HG02642 (cell line): ENCODE results near the gene ITSN2.
A peak's percentile ranks its signal among the peaks of the same experiment; 100 is the strongest.
"Not testable (repeated sequence)": the region's sequence is repeated elsewhere in the genome, so short reads cannot be mapped to it uniquely, and the experiment has no call there.

ENCODE experiments used
- ATAC-seq: cut with Tn5 transposase; IDR thresholded peaks from one replicate; pipeline ENCODE4 v1.9.1; 2021; ENCODE audit warnings: mild to moderate bottlenecking; ENCODE audit not compliant: unreplicated experiment, poor library complexity

Gene ITSN2

DNA sequence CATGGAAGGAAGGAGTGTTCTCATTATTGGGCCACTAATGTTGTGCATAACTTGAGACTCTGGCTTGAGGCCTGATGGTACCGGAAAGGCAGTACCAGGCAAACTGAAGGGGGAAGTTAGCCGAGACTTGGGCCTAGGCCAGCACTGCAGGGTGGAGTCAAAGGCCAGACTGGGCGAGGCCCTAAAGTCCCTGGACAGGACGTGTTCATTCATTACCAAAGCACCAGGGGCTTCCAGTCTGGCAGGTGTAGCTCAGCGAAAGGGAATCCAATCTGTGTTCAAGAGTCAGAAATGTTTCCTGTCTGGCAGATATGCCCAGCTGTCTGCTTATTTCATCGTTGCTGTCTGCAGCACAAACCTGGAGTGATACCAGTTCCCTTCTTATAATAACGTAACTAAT, 4.7 kb upstream of the ITSN2 start:
- no peak for ATAC-seq

DNA sequence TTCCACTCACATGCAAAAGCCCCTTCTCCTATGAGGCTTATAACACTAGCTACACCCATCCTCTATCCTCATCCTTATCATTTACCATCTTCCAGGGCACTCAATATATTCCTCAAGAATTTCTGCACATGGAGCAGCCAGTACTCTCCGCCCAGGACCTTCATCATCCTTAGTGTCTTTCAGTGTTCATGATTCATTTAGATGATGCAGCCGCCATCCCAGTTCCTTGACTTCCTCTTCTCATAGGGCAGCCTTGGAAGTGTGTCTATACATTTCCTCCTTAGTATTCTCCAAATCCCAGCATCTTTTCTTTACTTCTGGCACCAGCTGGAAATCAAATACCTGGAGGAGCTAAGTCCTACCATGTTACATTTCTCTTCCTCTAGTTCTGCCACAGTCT, 3.0 kb upstream of the ITSN2 start:
- no peak for ATAC-seq

DNA sequence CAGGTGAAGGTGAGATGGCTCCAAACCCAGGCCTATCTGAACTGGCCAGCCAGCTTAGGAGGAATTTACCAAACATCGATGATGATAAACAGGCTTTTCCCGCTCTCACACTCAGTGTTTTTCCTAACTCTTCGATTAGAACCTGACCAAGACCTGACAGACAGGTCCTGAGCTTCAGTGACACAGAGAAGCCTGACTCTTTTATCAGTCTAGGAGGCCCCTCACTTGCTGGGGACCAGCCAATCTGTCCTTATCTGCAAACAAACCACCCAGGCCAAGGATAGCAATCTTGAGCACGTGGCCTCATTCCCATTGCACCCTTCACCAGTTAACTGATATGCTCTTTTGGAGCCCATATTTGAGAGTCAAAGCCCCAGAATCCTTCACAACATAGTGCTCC, 1.9 kb upstream of the ITSN2 start:
- ATAC-seq, result no peak

DNA sequence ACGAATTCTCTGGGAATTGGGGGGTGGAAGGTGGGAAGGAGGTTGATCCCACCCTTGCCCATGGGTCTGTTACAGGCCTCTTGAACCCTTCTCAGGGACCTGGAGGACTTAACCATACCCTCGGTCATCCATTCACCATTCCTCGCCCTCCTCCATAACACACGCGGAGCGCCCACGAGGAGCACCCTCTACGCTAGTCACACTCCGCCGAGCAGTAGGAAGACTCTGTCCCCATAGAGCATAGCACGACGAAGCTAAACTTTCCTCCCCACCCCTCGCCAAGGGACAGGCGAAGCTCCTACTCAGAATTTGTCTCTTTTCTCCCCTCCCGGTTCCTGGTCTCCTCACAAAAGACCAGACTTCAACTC, 611 bp upstream of the ITSN2 start:
- ATAC-seq, result no peak

DNA sequence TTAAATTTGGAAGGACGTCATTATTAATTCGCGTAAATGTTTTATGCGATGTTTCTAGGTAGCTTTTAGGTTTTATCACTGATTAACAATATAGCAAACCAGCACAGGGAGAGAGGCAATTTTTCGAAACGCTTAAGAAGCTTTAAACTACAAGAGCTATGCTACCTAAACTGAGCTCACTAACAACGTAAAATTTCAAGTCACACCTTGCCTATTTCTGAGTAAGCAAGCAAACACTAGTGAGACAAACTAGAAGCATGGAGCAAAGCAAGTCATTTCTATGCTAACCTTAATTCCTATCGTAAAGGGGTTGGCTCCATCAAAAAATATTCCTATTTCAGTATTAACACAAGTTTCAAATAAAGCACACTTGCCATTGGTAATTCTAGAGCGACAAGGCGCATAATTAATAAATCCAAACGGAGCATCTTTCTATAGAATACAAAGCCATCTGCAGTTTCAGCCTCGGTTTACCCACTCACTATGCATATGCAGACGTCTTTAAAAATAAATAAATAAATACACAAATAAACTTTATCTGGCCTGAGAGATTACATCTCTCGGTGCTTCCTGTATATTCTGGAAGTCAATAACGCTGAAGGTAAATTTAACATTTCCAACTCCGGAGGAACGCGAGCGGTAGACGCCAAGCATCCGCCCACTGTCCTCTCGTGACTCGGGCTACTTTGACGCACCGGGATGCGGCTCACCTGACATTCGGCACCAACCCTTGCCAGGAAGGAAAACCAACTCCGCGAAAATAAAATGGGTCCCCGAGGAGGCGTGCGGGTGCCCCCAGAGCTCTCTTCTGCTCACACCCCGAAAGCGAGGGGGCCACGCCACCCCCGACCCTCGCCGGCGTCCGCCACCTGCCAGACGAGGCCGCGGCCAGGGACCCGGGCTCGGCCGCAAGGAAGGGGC, 947 bp downstream of the ITSN2 start:
- ATAC-seq, result peak; percentile 14

DNA sequence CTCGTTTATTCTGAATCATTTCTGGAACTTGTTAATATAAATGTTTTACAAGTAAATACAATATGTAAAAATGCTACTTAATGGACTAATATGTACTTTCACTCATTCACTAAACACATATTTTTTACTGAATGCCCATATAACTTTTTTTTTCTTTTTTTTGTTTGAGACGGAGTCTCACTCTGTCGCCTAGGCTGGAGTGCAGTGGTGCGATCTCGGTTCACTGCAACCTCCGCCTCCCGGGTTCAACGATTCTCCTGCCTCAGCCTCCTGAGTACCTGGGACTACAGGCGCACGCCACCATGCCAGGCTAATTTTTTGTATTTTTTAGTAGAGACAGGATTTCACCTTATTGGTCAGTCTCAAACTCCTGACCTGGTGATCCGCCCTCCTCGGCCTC, 2.6 kb downstream of the ITSN2 start:
- not testable (repeated sequence) for ATAC-seq

DNA sequence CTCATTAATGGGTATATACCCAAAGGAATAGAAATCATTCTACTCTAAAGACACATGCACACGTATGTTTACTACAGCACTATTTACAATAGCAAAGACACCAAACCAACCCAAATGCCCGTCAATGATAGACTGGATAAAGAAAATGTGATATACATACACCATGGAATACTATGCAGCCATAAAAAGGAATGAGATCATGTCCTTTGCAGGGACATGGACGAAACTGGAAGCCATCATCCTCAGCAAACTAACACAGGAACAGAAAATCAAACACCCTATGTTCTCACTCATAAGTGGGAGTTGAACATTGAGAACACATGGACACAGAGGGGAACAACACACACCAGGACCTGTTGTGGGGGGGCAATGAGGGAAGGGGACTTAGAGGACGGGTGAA, 3.2 kb downstream of the ITSN2 start:
- not testable (repeated sequence) for ATAC-seq

DNA sequence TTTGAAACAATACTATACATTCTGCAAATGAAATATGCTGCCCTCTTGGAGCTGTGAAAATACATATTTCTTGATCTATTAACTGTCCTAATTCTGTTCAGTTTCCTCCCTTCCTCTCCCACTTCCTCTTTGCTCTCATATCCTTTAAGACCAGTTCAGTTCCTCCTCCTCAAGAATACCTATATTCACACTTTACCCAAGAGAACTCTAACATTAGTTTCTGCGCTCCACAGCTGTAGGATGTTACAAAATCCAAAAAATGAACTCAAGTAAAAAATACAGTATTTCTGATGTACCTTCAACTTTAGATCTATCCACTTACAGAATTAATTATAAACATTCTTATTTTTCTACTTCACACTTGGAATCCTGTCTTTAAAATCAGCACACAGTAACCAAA, 5.4 kb downstream of the ITSN2 start:
- no peak for ATAC-seq

DNA sequence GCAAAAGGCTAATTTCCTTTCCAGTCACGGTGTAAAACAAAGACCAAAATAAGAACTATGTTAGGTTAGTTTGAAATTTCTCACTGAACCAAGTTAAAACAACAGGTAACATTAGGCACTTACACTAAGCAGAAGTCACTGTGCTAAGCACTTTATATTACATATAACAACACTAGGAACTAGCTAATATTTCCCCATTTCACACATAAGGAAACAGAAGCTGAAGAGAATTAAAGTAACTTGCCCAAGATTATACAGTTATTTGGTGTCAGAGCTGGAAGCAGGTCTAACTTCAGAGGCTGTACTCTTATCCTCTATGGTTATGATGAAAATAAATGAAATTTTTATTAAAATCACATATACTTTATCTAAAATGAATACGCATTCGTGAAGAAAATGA, 5.9 kb downstream of the ITSN2 start:
- no peak for ATAC-seq

DNA sequence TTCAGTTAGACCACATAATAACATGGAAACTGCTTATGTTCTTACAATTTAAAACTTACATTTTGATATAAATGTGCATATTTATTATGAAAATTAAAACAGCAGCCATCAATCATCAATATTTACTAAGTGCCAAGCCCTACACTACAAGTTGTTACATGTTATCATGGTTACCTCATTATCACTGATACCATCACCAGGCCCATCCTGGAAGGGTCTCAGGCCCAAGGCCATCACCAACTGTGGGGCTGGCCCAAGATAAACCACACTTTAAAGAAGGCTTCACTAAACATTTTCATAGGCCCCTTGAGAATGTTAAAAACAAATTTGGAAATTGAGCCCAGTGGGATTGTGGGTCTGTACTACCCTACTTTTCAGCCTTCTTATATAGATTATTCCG, 6.4 kb downstream of the ITSN2 start:
- no peak for ATAC-seq

DNA sequence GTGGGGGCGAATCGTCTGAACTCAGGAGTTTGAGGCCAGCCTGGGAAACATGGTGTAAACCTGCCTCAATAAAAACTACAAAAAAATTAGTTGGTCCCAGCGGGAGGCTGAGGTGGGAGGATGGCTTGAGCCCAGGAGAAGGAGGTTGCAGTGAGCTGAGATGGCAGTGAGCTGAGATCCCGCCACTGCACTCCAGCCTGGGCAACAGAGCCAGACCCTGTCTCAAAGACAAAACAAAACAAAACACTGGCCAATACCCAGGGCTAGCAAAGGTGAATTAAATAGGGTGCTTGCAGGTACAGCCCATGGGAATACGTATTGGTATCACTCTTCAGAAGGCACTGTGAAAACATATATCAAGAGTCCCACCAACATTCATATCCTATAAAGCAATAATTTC, 7.0 kb downstream of the ITSN2 start:
- ATAC-seq, result no peak

DNA sequence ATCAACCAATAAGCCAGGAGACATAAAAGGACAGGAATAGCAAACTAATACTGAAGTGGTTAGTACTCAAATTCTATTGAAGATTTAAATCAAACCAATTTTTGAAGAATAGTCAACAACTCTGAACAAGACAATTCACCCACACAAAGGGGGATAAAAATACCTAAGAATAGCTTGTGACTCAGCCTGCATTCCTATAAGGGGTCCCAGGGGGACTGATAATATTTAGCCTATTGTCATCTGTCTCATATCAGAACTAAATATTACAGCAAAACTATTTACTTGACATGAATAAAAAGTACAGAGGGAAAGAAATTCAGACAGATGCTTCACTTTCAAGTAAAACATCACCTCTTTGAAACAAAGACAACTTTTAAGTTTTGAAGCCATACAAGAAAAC, 7.7 kb downstream of the ITSN2 start:
- ATAC-seq, result no peak

DNA sequence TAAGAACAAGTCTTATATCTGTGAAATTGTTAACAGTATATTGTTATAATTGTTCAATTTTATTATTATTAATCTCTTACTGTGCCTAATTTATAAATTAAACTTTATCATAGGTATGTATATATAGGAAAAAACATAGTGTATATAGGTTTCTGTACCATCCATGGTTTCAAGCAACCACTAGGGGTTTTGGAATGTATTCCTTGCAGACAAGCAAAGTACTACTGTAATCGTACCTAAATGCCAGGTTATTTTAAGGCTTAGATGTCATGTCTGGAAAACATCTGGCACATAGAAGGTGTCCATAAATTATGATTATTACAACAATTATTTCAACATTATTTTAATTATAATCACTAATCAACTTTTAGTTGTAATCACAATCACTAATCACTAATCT, 8.4 kb downstream of the ITSN2 start:
- ATAC-seq, result no peak

DNA sequence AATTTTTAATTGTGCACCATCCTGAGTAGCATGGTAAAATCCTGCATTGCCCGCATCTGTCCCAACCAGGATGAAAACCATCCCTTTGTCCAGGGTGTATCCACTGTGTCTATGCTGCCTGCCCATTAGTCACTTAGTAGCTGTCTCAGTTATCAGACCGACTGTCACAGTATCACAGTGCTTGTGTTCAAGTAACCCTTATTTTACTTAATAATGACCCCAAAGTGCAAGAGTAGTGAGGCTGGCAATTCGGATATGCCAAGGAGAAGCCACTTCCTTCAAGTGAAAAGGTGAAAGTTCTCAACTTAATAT, 8.8 kb downstream of the ITSN2 start:
- no peak for ATAC-seq

DNA sequence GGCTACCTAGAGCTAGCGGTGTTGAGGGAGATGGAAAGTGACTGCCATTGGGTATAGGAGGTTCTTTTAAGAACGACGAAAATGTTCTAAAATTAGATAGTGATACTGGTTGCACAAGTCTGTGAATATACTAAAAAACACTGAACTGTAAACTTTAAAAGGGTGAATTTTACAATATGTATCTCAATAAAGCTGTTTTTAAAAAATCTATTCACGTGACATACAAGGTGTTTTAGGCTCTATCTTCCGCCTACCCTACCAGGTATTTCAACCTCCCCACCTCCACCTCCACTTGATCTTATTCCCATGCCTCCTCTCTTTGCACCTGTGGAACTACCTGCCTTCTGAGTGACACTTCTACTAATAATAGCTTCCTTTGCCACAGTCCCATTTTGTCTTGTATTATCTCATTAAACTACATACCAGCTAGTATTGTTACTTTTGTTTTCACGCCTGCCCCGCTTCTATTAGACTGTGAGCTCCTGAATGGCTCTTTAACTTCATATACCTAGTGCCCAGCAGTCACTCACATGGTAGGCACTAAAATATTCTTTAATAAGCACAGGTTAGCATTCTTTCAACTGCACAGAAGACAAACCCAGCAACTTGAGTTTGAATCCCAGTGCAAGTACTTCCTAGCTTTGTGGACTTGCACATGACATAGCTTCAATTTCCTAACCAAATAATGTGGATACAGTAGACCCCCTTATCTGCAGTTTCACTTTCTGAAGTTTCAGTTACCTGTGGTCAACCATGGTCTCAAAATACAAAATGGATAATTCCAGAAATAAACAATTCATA, 9.3 kb downstream of the ITSN2 start:
- ATAC-seq, result no peak

DNA sequence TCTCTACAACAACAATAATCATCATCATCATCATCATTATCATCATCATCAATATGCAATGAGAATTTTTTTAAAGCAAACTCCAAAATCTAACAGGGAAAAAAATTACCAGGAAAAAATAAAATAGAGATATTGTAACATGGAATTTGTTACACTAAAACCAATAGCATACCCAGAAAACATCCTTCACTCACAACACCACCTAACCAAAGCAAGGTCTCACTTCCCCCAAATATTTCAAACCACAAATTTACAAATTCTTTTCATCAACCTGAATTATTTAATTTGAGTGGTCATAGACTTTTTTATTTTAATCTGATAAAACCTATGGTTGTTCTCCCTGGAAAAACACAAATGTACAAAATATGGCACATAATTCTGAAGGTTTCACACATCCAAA, 11.2 kb downstream of the ITSN2 start:
- no peak for ATAC-seq

DNA sequence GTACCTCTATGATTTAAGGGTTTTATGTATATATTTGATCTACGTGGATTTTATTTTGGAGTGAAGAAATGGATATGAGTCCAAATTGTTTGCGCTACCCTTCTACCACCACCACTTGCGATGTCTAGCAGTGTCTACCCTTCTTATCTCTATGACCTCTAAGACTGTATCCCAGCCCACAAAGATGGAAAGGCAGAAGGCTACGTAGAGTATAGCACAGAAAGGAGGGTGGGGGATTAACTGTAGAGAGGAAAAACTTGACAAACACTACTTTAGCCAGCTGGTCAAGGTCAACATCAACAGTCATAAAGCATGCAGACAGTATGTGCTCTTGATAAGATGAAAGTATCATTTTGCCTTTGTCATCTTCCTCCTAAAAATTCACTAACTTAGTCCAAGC, 14.4 kb downstream of the ITSN2 start:
- no peak for ATAC-seq

DNA sequence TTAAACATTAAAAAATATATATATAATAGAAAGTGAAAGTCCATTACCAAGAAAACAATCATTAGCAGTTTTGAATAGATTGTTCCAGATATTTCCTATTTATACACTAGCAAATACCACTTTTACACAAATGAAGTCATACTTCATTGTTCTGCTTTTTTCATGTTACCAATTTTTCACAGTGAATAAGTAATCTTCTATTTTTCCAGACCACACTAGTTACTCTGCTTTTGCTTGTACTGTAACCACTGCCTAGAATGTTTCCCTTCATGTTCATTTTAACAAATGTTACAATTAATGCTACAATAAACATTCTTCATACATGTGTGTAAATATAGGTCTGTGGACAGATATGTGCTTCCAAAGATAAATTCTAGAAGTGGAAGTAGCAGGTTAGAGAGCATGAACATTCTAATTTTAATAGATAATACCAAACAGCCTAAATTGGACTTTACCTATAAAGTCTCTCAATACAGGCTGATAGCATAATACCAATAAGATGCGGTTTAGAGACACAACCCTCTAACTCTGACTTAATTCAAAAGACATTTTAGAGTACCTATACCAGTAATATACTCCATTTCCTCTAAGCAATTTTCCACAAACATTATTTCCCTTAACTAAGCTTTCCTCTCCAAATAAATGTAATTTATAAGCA, 17.0 kb downstream of the ITSN2 start:
- ATAC-seq, result no peak

DNA sequence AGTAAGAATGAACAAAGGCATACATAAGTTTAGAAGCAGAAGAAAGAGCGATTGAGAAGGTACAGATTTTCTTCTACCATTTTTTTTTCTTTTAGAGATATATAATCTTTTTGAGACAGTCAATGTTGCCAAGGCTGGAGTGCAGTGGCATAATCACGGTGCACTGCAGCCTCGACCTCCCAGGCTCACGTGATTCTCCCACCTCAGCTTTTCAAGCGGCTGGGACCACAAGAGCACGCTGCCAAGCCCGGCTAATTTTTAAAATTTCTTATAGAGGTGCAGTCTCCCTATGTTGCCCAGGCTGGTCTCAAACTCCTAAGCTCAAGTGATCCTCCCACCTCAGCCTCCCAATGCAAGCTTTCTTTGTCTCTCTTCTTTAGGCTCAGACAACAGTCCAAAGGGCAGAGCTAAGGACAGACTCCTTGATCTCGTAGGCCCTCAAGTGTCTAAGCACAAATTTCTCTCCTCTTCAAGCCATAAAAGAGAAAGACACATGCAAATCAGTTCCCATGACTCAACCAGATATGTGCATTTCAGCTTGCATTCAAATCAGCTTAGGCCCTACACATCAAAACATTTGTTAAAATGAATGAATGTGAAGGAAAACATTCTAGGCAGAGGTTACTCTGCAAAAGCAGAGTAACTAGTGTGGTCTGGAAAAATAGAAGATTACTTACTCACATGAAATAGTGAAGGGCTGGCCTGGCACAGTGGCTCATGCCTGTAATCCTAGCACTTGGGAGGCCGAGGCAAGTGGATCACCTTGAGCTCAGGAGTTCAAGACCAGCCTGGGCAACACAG, 18.0 kb downstream of the ITSN2 start:
- ATAC-seq, result no peak

DNA sequence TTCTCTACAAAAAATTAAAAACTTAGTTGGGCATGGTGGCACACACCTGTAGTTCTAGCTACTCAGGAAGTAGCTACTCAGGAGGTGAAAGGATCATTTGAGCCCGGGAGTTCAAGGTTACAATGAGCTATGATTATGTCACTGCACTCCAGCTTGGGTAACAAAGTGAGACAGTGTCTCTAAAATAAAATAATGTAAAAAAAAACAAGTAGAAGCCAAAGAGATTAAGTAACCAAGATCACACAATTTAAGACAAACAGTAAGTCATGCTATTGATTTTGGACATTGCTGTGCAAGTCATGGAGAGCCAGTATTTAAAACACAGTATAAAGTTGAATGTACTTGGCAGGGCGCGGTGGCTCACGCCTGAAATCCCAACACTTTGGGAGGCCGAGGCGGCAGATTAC, 20.5 kb downstream of the ITSN2 start:
- no peak for ATAC-seq

DNA sequence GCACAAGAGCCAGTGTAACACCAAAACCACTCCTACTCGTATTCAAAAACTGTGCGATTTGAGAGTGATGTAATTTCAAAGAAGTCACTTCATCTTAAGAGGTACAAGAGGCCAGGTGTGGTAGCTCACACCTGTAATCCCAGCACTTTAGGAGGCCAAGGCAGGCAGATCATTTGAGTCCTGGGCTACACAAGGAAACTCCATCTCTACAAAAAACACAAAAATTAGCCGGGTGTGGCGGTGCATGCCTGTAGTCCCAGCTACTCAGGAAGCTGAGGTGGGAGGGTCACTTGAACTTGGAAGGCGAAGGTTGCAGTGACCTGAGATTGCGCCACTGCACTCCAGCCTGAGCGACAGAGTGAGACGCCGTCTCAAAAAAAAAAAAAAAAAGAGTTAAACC, 21.2 kb downstream of the ITSN2 start:
- ATAC-seq, result not testable (repeated sequence)
